HG03558 (cell line): Measurements from ENCODE around the gene SLC16A4.

Source experiments
- ATAC-seq: cut with Tn5 transposase; IDR thresholded peaks from one replicate; pipeline ENCODE4 v1.9.1; 2021; ENCODE audit warnings: moderate number of reproducible peaks; ENCODE audit not compliant: unreplicated experiment; ENCODE audit errors: extremely low read depth

Gene SLC16A4

DNA sequence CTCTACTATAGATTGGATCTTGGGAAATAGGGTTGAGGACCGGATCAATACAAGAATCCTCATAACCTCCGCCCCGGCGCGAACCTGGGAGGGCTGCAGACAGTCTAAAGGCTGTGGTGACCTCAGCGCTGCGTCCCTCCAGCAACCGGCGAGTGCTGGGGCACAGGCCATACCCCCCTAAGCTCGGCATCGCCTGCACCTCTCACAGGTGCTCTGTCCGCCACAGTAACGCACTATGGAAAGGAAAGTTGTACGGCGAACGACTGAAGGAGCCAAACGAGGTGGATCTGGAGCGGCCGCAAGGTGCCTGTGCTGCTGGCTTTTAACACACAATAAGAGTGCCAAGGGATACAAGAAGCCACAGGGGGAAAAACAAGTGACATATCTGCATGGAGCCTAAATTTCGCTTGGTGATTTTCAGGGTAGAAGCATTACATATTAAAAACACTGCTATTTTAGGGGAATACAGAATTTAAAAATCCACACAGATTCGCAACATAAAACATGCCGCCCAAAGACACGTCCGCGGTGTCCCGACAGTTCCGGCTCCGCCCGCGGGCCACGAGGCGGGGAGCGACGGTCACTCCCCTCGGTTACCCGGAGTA, 53.0 kb downstream of the SLC16A4 start:
- no peak for ATAC-seq

DNA sequence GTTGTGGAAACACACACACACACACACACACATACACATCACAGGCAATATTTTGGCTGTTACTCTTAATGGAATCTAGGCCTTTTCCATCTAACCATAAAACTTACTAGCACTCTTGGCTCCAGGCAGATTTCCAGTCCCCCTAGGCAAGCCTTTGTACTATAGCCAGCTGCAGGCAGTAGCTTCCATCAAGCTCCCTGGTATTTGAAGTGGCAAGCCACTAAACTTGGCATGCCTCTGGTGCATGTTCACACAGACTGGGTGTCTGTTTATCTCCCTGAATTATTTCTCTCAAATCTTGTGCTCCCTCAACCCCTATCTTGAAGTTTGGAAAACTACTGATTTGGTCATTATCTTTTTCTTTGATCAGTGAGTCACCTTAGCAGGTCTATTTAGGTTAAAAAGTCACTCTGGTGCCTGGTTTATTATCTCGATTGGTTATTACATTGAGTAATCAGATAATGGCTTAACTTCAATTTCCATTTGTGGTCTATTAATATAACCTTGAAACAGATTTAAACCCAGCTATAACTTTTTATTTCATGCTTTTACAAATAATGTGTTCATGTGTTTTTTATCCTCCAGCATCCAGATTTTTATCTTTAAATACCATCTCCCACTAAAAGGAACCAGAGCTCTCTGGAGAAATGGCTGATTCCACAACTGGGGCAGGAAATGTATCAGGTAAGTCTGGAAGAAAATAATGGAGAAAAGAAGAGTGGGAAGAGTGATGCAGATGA, 54.4 kb downstream of the SLC16A4 start:
- ATAC-seq, result no peak

DNA sequence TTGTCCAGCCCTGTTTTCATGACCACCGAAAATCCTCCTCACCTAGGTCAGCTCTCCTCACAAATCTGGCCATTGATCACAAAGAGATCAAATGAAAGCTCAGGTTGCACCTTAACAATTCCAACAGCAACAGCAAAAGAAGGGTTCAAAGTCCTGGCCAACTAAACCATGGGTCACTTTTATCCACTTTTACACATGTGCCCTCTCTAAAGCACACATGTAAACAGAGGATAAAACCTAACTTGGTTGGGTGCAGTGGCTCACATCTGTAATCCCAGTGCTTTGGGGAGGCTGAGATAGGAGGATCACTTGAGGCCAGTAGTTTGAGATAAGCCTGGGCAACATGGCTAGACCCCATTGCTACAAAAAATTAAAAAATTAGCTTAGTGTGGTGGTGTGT, 55.6 kb downstream of the SLC16A4 start:
- no peak for ATAC-seq

DNA sequence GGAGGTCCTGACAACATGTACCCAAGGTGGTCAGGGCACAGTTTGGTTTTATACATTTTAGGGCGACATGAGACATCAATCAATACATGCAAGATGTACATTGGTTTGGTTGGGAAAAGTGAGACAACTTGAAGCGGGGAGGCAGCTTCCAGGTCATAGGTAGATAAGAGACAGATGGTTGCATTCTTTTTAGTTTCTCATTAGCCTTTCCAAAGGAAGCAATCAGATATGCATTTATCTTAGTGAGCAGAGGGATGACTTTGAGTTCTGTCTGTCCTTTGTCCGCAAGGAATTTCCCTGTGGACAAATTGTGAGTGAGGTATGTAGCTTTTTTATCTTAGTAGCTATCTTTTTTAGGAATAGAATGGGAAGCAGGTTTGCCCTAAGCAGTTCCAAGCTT, 62.1 kb downstream of the SLC16A4 start:
- ATAC-seq, result no peak

DNA sequence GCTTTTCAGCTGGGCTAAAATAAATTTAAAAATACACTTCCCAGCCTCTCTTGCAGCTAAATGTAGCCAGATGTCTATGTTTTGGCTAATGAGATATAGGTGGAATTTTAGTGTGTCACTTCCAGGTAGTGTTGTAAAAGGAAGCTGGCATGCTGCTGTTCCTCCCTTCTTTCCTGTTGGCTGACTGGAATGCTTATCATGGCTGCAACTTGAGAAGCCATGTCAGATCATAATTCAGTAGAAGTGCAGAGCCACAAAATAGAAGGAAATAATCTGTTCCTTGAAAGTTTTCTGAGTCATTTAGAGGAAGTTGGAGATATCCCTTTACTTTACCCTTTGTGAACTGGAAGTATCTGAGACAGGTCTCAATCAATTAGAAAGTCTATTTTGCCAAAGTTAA, 62.6 kb downstream of the SLC16A4 start:
- no peak for ATAC-seq

DNA sequence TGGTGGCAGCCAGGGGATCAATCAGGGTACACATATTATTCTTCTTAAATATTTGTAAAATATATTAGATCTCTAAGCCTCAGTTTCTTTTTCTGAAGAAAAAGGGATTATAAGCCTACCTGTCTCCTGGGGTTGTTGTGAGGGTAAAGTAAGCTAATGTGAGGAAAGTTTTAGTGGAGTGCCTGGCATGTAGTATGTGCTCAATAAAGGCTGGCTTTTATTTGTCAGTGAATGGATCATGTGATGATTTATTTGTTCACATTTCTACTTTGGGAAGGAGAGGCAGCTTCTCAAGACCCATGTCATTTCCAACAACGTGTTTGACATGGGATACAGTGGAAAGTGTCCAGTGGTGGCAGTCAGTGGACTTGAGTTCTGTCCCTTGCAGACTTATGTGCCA, 64.0 kb downstream of the SLC16A4 start:
- no peak for ATAC-seq

DNA sequence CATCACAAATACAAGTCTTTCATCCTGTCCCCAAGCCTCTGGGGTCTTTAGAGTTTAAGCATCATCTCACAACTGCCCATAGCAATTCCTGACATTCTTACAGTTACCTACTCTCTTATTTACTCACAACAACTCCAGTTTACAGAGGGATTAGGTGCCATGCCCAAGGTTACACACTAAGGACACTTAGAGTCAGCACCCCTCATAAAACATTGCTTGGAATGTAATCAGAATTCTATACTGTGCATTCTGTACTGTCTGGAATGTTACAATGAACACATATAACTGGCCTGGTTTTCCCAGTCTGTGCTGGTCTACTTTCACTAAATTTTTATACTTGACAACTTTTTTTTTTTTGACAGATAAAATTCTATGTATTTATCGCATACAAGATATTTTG, 66.2 kb downstream of the SLC16A4 start:
- ATAC-seq, result no peak

DNA sequence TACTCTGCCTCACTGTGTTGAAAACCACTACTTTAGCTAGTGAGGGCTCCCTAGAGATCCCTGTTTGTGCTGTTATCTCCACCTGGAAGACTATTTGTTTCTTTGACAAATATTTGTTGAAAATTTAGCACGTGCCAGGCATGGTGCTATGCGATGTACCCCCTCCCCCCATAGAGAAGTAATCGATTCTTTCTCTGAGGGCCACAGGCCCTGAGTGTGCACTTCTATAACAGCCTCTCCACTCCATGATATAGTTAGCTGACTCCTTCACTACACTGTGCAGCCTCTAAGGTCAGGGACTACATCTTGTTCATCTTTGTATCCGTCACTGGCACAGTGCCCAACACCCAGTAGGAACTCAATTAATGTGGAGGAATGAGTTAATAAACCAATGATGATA, 69.0 kb downstream of the SLC16A4 start:
- ATAC-seq, result no peak

DNA sequence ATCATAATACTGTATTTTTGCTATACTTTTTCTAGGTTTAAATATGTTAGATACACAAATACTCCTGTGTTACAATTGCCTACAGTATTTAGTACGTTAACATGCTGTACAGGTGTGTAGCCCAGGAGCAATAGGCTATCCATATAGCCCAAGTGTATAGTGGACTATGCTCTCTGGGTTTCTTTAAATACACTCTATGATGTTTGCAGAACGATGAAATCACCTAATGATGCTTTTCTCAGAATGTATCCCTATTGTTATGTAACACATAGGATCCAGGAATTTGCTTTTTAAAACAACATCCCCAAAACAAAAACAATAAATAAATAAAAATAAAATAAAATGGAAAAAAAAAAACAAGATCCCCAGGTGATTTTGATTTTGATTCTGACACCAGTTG, 69.8 kb downstream of the SLC16A4 start:
- no peak for ATAC-seq

DNA sequence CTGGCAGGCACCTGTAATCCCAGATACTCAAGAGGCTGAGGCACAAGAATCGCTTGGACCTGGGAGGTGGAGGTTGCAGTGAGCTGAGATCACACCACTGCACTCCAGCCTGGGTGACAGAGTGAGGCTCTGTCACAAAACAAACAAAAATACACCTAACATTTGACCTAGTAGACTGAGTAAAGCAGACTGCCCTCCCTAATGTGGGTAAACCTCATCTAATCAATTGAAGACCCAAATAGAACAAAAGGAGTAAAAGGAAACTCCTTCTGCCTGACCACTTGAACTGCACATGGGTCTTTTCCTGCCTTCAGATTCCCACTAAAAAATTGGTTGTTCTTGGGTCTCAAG, 70.7 kb downstream of the SLC16A4 start:
- ATAC-seq, result no peak

DNA sequence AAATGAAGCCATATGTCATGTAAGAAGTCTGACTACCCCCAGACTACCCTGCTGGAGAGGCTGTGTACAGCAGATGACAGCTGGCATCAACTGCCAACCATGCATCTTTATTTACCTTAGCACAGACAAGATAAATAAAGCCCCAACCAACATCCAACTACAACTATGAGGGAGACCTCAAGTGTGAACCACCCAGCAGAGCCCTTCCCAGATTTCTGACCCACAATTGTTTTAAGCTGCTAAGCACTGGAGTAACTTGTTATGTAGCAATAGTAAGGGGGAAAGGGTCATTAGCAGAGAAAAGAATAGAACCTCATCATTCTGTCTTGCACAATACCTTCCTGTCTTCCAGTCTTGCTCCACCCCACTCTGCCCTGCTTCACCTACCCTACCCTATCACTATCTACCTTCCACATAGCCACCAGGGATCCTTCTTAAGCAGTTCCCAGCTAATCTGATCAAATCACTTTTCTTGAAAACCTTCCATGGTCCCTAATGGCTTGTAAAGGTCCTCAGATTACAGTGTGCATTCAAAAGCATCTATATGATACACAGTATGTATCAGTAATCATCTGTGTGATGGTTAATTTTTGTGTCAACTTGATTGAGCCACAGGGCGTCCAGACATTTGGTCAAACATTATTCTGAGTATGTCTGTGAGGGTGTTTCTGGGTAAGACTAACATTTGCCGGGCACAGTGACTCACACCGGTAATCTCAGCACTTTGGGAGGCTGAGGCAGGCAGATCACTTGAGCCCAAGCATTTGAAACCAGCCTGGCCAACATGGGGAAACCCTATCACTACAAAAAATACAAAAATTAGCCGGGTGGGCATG, 71.3 kb downstream of the SLC16A4 start:
- no peak for ATAC-seq

DNA sequence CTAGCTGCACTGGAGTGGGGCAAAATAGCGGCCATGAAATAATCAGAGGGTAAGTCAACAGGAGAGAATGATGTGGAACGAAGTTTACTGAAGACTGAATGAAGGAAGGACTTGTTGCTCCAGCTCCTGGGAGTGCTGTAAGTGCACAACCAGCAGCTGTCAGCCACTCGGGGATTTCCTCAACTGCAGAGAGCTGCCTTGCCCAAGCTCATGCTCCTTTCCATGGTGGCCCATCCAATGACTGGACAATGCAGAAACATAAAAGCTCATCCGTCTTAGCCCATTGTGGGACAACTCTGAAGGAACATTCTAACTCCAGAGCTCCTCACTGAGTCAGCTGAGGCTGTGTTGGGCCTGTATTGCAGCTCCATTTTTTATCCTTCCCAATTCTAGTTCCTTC, 72.8 kb downstream of the SLC16A4 start:
- no peak for ATAC-seq

DNA sequence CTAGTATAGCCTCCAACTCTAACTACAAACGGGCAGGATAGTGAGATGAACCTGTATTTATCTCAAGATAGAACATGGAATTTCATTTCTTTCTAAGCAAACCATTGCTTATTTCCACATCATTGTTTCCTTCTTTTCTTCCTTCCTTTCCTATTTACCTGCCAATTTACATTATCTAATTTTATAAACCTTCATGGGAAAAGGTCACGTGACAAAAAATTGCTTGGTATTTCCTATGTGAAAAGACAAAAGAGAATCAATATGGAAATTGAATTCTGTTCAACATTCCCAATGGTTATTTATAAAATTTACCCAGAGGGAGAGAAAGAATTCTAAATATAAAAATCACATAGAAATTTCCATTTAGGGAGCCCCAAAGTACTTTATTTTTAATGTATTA, 74.1 kb downstream of the SLC16A4 start:
- ATAC-seq, result no peak
